ENCODE measurements around the gene PLBD2. TPM values are rescaled to one million over a fixed set of nuclear protein-coding genes. Genes with fewer than 3 reads are reported as not detected.

Gene PLBD2, protein sequence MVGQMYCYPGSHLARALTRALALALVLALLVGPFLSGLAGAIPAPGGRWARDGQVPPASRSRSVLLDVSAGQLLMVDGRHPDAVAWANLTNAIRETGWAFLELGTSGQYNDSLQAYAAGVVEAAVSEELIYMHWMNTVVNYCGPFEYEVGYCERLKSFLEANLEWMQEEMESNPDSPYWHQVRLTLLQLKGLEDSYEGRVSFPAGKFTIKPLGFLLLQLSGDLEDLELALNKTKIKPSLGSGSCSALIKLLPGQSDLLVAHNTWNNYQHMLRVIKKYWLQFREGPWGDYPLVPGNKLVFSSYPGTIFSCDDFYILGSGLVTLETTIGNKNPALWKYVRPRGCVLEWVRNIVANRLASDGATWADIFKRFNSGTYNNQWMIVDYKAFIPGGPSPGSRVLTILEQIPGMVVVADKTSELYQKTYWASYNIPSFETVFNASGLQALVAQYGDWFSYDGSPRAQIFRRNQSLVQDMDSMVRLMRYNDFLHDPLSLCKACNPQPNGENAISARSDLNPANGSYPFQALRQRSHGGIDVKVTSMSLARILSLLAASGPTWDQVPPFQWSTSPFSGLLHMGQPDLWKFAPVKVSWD
- total RNA-seq = 38.5 and 70.1 TPM in 2 replicates

DNA sequence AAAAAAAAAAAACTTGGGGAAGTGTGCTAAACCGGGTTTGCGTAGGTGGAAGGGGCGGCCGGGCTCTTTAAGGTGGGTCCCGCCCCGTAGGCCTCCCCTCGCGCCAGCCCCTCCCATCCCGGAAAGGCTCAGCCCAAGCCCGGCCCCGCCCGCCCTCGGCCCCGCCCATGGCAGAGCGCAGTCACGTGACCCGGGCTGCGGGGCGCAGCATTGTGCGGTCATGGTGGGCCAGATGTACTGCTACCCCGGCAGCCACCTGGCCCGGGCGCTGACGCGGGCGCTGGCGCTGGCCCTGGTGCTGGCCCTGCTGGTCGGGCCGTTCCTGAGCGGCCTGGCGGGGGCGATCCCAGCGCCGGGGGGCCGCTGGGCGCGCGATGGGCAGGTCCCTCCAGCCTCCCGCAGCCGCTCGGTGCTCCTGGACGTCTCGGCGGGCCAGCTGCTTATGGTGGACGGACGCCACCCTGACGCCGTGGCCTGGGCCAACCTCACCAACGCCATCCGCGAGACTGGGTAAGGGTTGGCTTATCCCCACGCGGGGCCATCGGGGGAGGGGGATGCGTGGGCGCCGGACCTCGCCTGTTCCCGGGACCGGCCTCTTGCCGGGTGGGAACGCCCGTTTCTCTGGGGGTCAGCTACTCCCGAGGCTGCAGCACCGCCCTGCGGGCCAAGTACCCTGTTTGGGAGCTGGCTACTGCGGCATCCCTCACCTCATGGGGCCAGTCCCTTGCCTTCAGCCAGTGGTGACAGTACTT, at the start of gene PLBD2:
Gene PLBD2, plus strand, starts transcription at position 207 of the 752 bp plus-strand sequence. Its CDS starts 14 bp downstream, at position 221.

DNA sequence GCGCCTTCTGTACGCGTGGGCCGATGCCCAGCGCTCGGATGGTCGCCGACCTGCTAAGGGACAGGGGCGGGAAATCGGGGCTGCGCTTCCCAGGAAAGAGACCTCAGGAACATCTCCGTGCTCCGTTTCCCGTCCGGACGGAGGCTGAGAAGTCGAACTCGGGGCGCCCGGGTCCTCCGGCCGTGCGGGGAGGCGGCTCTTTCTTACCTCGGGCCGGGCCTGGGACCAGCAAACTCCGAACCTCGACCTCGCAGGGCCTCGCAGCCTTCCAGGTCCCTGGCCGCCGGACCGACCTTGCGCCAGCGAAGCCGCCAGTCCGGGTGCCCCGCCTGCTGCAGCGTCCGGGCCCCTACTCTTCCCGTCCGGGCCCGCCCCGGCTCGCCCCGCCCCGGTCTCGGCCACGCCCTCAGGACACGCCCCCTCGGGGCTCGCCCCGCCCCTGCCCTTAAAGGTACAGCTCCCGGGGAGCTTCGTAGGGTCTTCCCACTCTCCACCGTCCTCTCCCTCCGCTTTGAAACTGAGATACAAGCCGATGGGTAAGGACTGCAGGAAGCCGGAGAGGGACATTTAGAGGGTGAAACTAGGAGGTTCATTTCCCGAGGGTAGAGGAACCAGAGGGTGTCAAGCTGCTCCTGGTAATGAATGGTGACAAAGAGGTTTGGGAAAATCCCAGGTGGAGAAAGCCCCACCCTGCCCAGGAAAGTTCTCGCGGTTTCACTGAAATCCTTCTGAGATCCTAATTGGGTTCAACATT, 23.4 kb upstream of the PLBD2 start, which contains the start of gene SLC8B1:
Gene SLC8B1, minus strand, starts transcription at position 324 of the 754 bp plus-strand sequence. CDS start 2,231 bp downstream, outside the sequence.

DNA sequence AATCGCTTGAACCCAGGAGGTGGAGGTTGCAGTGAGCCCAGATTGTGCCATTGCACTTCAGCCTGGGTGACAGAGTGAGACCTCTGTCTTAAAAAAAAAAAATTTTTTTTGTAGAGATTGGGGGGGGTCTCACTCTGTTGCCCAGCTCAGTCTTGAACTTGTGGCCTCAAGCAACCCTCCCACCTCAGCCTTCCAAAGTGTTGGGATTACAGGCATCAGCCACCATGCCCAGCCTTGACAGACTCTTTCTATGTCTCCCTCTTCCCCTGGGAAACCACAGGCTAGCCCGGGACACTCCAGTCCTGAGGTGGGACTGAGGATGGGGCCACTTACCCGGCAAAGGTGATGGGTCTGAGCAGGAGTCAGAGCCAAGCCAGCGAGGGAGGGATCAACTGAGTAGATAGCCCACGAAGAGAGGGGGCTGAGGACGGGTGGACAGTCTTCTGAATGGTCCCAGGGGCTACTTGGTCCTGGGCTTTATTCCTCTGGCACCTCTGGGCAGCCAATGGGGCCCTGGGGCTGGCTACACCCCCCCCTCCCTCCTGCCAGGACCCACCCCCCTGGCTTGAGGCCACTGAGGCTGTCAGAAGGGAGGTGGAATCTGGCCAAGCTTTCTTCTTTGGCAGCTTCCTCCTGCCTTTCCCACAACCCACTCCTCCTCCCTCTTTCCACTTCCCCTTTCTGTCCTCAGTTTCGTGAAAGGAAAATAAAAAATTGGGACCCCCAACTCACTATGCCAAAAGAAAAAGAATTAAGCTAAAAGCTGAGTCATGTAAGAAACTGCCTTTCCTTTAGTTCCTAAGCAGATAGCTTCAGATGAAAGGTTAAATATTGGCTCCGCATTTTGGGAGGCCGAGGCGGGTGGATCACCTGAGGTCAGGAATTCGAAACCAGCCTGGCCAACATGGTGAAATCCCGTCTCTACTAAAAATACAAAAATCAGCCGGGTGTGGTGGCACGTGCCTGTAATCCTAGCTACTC, 45.3 kb downstream of the PLBD2 start, which contains the start of gene SDS:
Gene SDS, minus strand, starts transcription at position 453 of the 981 bp plus-strand sequence. CDS start 4,179 bp downstream, outside the sequence.

DNA sequence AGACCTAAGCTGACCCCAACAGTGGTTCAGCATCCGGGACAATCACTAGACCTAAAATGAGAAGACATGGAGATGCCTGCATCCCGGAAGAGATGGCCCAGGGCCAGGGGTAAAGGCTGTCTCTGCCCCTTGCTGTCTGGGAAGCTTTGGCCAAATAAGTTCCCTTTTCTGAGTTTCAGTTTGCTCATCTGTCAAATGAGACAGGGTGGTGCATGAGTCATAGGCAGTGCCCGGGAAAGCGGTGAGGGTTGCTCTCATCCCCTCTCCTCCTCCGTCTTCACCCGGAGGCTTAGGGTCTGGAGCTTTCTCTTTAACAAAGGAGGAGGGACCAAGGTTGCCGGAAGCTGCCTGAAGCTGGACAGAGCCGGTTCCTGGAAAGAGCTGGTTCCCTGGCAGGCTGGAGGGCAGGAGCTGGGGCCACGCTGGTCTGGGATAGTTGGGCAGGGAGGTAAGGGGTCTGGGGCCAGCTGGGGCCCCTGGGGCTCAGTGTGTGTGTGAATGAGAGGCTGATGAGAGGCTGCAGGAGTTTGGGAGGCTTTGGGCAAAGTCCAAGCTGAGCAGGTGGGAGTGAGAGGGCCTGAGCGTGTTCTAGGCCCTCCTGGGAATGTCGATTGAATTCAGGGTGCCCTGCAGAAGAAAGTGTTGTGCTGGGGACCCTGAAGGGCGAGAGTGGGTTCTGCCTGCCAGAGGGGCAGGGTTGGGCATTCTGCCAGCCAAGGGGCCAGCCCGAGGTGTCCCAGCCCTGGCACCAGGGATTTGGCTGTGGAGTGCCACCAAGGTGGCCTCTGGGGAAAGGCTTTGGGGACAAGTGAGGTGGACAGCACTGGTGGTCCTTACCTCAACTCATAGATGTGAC, 63.9 kb downstream of the PLBD2 start, which contains the start of gene SDSL:
Gene SDSL, plus strand, starts transcription at position 351 of the 856 bp plus-strand sequence. CDS start 5,603 bp downstream, outside the sequence.

Other genes with a start within 250 kb of the PLBD2 start
- 0.16 and 4.9 TPM in 2 replicates for gene RASAL1, start 222.8 kb upstream of the PLBD2 start, total RNA-seq
- not detected in 2 replicates for gene CFAP73, start 208.9 kb upstream of the PLBD2 start, total RNA-seq
- 48.8 and 64.0 TPM in 2 replicates for gene DDX54, start 173.1 kb upstream of the PLBD2 start, total RNA-seq
- gene RITA1, start 172.9 kb upstream of the PLBD2 start, total RNA-seq = 30.0 and 35.0 TPM in 2 replicates
- 21.8 and 55.0 TPM in 2 replicates for gene TPCN1, start 137.1 kb upstream of the PLBD2 start, total RNA-seq
- 26.2 and 29.3 TPM in 2 replicates for gene SLC8B1, start 23.5 kb upstream of the PLBD2 start, total RNA-seq
- not detected in 2 replicates for gene SDS, start 45.3 kb downstream of the PLBD2 start, total RNA-seq
- gene SDSL, start 63.8 kb downstream of the PLBD2 start, total RNA-seq = 5.5 and 12.7 TPM in 2 replicates
- gene LHX5, start 113.3 kb downstream of the PLBD2 start, total RNA-seq = not detected in 2 replicates